ENCODE results near the gene CRACDL. TPM values are rescaled to one million over a fixed set of nuclear protein-coding genes. Genes with fewer than 3 reads are reported as not detected.

Gene CRACDL
- polyA plus RNA-seq, 1 of the 3 experiments (the other 2 are of a cell fraction) = not detected

DNA sequence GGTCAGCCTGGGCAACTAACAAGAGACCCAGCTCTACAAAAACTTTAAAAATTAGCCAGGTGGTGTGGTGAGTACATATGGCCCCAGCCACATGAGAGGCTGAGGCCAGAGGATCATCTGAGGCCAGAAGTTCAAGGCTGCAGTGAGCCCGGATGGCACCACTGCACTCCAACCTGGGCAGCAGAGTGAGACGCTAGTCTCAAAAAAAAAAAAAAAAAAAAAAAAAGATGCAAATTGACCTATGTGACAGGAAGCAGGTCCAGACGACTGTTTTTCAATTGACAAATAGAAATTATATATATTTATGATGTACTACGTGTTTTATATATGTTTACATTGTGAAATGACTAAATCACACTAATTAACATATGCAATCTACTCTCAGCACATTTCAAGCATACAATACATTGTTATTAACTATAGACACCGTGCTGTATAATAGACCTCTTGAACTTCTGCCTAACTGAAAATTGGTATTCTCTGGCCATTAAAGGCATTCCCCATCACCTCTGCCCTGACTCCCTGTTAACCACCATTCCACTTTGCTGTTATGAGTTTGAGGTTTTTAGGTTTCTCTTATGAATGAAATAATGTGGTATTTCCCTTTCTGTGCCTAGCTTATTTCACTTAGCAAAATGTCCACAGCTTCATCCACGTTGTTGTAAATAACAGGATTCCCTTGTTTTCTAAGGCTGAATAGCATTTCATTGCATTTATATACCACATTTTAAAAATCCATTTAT lies 172.6 kb downstream of the CRACDL start:
- no peaks in the 10 kb centered on the region for H3K4me1 ChIP-seq (ENCODE audit: control insufficient read depth in 1 of 2, insufficient read depth in 2 of 2, low read depth in 1 of 2, low read length in 1 of 2)
- DNase-seq = no peak
- no peaks in the 10 kb centered on the region for H3F3A ChIP-seq (replicated peaks; ENCODE audit: insufficient read depth)
- no peak overlapping the region for H3K27ac ChIP-seq (ENCODE audit: low read depth in 2 of 2, low read length in 1 of 2)
- POLR2A ChIA-PET = no interaction called here
- CTCF ChIA-PET = no interaction called here
- no peaks in the 10 kb centered on the region for H3K79me2 ChIP-seq (ENCODE audit: insufficient read depth)
- no peaks in the 10 kb centered on the region for H3K9me2 ChIP-seq
- no peak for TF ChIP-seq YY1 (IDR thresholded peaks at IDR 0.05; ENCODE audit: low read depth)
- TF ChIP-seq GABPA (IDR thresholded peaks at IDR 0.05; ENCODE audit: low read depth) = no peak
- TF ChIP-seq, protein P1, sequence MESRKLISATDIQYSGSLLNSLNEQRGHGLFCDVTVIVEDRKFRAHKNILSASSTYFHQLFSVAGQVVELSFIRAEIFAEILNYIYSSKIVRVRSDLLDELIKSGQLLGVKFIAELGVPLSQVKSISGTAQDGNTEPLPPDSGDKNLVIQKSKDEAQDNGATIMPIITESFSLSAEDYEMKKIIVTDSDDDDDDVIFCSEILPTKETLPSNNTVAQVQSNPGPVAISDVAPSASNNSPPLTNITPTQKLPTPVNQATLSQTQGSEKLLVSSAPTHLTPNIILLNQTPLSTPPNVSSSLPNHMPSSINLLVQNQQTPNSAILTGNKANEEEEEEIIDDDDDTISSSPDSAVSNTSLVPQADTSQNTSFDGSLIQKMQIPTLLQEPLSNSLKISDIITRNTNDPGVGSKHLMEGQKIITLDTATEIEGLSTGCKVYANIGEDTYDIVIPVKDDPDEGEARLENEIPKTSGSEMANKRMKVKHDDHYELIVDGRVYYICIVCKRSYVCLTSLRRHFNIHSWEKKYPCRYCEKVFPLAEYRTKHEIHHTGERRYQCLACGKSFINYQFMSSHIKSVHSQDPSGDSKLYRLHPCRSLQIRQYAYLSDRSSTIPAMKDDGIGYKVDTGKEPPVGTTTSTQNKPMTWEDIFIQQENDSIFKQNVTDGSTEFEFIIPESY (IDR thresholded peaks at IDR 0.05; ENCODE audit: borderline replicate concordance, low read depth) = no peak
- TF ChIP-seq TCF12 (IDR thresholded peaks at IDR 0.05) = no peak
- TF ChIP-seq FOSL2 (IDR thresholded peaks at IDR 0.05; ENCODE audit: borderline replicate concordance, low read depth) = no peak
- no peak for TF ChIP-seq RAD21 (IDR thresholded peaks at IDR 0.05; ENCODE audit: low read length)
- TF ChIP-seq, protein P2, sequence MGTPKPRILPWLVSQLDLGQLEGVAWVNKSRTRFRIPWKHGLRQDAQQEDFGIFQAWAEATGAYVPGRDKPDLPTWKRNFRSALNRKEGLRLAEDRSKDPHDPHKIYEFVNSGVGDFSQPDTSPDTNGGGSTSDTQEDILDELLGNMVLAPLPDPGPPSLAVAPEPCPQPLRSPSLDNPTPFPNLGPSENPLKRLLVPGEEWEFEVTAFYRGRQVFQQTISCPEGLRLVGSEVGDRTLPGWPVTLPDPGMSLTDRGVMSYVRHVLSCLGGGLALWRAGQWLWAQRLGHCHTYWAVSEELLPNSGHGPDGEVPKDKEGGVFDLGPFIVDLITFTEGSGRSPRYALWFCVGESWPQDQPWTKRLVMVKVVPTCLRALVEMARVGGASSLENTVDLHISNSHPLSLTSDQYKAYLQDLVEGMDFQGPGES (IDR thresholded peaks at IDR 0.05; ENCODE audit: low read depth, low read length) = no peak
- TF ChIP-seq, protein P3, sequence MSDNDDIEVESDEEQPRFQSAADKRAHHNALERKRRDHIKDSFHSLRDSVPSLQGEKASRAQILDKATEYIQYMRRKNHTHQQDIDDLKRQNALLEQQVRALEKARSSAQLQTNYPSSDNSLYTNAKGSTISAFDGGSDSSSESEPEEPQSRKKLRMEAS (IDR thresholded peaks at IDR 0.05; ENCODE audit: low read depth) = no peak
- TF ChIP-seq CHD2 (IDR thresholded peaks at IDR 0.05; ENCODE audit: low read length, partially characterized antibody) = no peak
- no peak for TF ChIP-seq ELF1 (IDR thresholded peaks at IDR 0.05)
- TF ChIP-seq, protein P4, sequence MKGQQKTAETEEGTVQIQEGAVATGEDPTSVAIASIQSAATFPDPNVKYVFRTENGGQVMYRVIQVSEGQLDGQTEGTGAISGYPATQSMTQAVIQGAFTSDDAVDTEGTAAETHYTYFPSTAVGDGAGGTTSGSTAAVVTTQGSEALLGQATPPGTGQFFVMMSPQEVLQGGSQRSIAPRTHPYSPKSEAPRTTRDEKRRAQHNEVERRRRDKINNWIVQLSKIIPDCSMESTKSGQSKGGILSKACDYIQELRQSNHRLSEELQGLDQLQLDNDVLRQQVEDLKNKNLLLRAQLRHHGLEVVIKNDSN (IDR thresholded peaks at IDR 0.05; ENCODE audit: borderline replicate concordance, low read depth) = no peak
- no peak for TF ChIP-seq JUND (IDR thresholded peaks at IDR 0.05)
- no peak for TF ChIP-seq GATA2 (CRISPR knock-in tag; IDR thresholded peaks at IDR 0.05)
- TF ChIP-seq SMC3 (IDR thresholded peaks at IDR 0.05; ENCODE audit: low read depth, low read length) = no peak
- TF ChIP-seq TAF1 (IDR thresholded peaks at IDR 0.05; ENCODE audit: borderline replicate concordance, low read depth, low read length) = no peak
- no peak overlapping the region for H3K4me2 ChIP-seq
- no peaks in the 10 kb centered on the region; the same call in 1 of the 2 replicates for H3K27me3 ChIP-seq (ENCODE audit: insufficient read depth)
- no peak overlapping the region for H3K9ac ChIP-seq
- H3K4me3 ChIP-seq (ENCODE audit: low read depth in 2 of 2, low read length in 1 of 2) = no peak overlapping the region
- H3K9me3 ChIP-seq = no peaks in the 10 kb centered on the region
- 39% methylated on average over 6 of the region's 6 CpGs for whole genome bisulfite sequencing (ENCODE audit: low lambda C conversion rate)
- no peak overlapping the region for H2AFZ ChIP-seq (ENCODE audit: low read depth)
- no peaks in the 10 kb centered on the region for H4K20me1 ChIP-seq (ENCODE audit: insufficient read depth)
- H3K36me3 ChIP-seq (replicated peaks in 1 of 2; ENCODE audit: control insufficient read depth in 1 of 2, insufficient read depth in 2 of 2, low read length in 1 of 2) = no peaks in the 10 kb centered on the region

All from SK-N-SH (cell line).